Right hindlimb (tissue), 1 donor: ENCODE results near the gene AMER3.
A peak's percentile ranks its signal among the peaks of the same experiment; 100 is the strongest.
"Not testable (repeated sequence)": the region's sequence is repeated elsewhere in the genome, so short reads cannot be mapped to it uniquely, and the experiment has no call there.

Experiments used
- DNase-seq: peaks from one replicate; pipeline ENCODE4 v3.0.0-alpha.2; 2018

The AMER3 gene

GRCh38 chr2:130755256-130756052, at the start of gene AMER3:
TSS of gene AMER3 (plus strand) at chr2:130755540. CDS start at chr2:130762073, 6,533 bp downstream.
- DNase-seq, result no peak

- DNase-seq, result not testable (repeated sequence)
Observed at GRCh38 chr2:130714795-130715194, 40.5 kb upstream of the AMER3 start.

GRCh38 chr2:130720036-130720435, 35.3 kb upstream of the AMER3 start:
- no peak for DNase-seq

GRCh38 chr2:130720528-130720927, 34.8 kb upstream of the AMER3 start:
- DNase-seq, result no peak

GRCh38 chr2:130724455-130724854, 30.9 kb upstream of the AMER3 start:
- no peak for DNase-seq

GRCh38 chr2:130726614-130727180, 28.6 kb upstream of the AMER3 start:
- no peak for DNase-seq

GRCh38 chr2:130727286-130727924, 27.9 kb upstream of the AMER3 start:
- DNase-seq, result peak; percentile 80

- DNase-seq, result no peak
Observed at GRCh38 chr2:130728007-130728454, 27.3 kb upstream of the AMER3 start.

GRCh38 chr2:130728549-130729316, 26.6 kb upstream of the AMER3 start, which contains the start of gene GPR148:
TSS of gene GPR148 (plus strand) at chr2:130729070. CDS start at chr2:130729152, 82 bp downstream.
- DNase-seq, result peak; percentile 20

- no peak for DNase-seq
Observed at GRCh38 chr2:130729322-130730299, 25.7 kb upstream of the AMER3 start.

GRCh38 chr2:130732257-130732656, 23.1 kb upstream of the AMER3 start:
- DNase-seq, result not testable (repeated sequence)

GRCh38 chr2:130735200-130735599, 20.1 kb upstream of the AMER3 start:
- DNase-seq, result no peak

GRCh38 chr2:130736487-130736886, 18.9 kb upstream of the AMER3 start:
- no peak for DNase-seq

GRCh38 chr2:130737592-130737991, 17.7 kb upstream of the AMER3 start:
- DNase-seq, result no peak

GRCh38 chr2:130740671-130741070, 14.7 kb upstream of the AMER3 start:
- DNase-seq, result no peak

GRCh38 chr2:130743278-130743677, 12.1 kb upstream of the AMER3 start:
- DNase-seq, result no peak

- DNase-seq, result no peak
Observed at GRCh38 chr2:130744287-130745117, 10.8 kb upstream of the AMER3 start.

GRCh38 chr2:130749078-130749477, 6.3 kb upstream of the AMER3 start:
- no peak for DNase-seq

- DNase-seq, result no peak
Observed at GRCh38 chr2:130749641-130750040, 5.7 kb upstream of the AMER3 start.

GRCh38 chr2:130754811-130755210, 529 bp upstream of the AMER3 start:
- no peak for DNase-seq
